Neuronal stem cell (in vitro differentiated cells): ENCODE data around the gene CTDP1.

Experiments
- DNase-seq: peaks from one replicate; pipeline ENCODE4 v3.0.0-alpha.2; 2013; ENCODE audit warnings: low spot score
- H2AFZ ChIP-seq: one replicate; pipeline ENCODE4 v1.6.1; 2013; ENCODE audit warnings: mild to moderate bottlenecking, low read length, inconsistent platforms
- H2AK5ac ChIP-seq: 2 replicates; pipeline ENCODE4 v1.6.1; 2013; ENCODE audit warnings: low read depth, mild to moderate bottlenecking, inconsistent platforms, low read length, moderate library complexity, mixed read lengths
- H2BK120ac ChIP-seq: 2 replicates; pipeline ENCODE4 v1.6.1; 2013; ENCODE audit warnings: low read depth, mild to moderate bottlenecking, inconsistent platforms, low read length, moderate library complexity, mixed read lengths
- H2BK12ac ChIP-seq: one replicate; pipeline ENCODE4 v1.6.1; 2013; ENCODE audit warnings: low read length, inconsistent platforms
- H2BK15ac ChIP-seq: 2 replicates; pipeline ENCODE4 v1.6.1; 2013; ENCODE audit warnings: mild to moderate bottlenecking, low read length, inconsistent platforms, mixed read lengths
- H2BK5ac ChIP-seq: one replicate; pipeline ENCODE4 v1.6.1; 2013; ENCODE audit warnings: inconsistent platforms, mild to moderate bottlenecking, low read length, moderate library complexity
- H3K14ac ChIP-seq: one replicate; pipeline ENCODE4 v1.6.1; 2013; ENCODE audit warnings: low read length, inconsistent platforms
- H3K18ac ChIP-seq: 2 replicates; pipeline ENCODE4 v1.6.1; 2013; ENCODE audit warnings: low read length, inconsistent platforms
- H3K23ac ChIP-seq: 2 replicates; pipeline ENCODE4 v1.6.1; 2013; ENCODE audit warnings: low read depth, mild to moderate bottlenecking, mixed read lengths, low read length, inconsistent platforms; ENCODE audit not compliant: poor library complexity
- H3K27ac ChIP-seq: replicated peaks from 3 replicates; pipeline ENCODE4 v1.5.1; 2013; ENCODE audit warnings: low read length, inconsistent platforms
- H3K27me3 ChIP-seq, 3 experiments: 2 replicates each; pipeline ENCODE4 v1.6.1; 2013; ENCODE audit warnings: low read length in 3 of 3, mild to moderate bottlenecking in 2 of 3, inconsistent platforms in 1 of 3, low read depth in 1 of 3, mixed read lengths in 1 of 3, moderate library complexity in 1 of 3; ENCODE audit not compliant: control insufficient read depth in 3 of 3, insufficient read depth in 3 of 3
- H3K36me3 ChIP-seq, 2 donors: replicated peaks in 1 of 2; 2 replicates each; pipeline ENCODE4 v1.6.1; 2013; ENCODE audit warnings: low read length in 2 of 2; ENCODE audit not compliant: control insufficient read depth in 2 of 2, insufficient read depth in 2 of 2
- H3K4ac ChIP-seq: 2 replicates; pipeline ENCODE4 v1.6.1; 2013; ENCODE audit warnings: inconsistent platforms, mild to moderate bottlenecking, low read length, moderate library complexity
- H3K4me1 ChIP-seq, 2 donors: 1 replicate in 1 of 2; 2 replicates in 1 of 2; pipeline ENCODE4 v1.6.1; 2013; ENCODE audit warnings: low read length in 2 of 2, low read depth in 1 of 2; ENCODE audit not compliant: control insufficient read depth in 2 of 2, insufficient read depth in 1 of 2
- H3K4me2 ChIP-seq: one replicate; pipeline ENCODE4 v1.6.1; 2013; ENCODE audit warnings: mild to moderate bottlenecking, low read length, inconsistent platforms; ENCODE audit not compliant: insufficient read depth, poor library complexity, severe bottlenecking
- H3K4me3 ChIP-seq, 2 donors: 2 replicates each; pipeline ENCODE4 v1.5.1; 2013; ENCODE audit warnings: low read length in 2 of 2, mild to moderate bottlenecking in 2 of 2, inconsistent platforms in 1 of 2, moderate library complexity in 1 of 2
- H3K79me1 ChIP-seq: one replicate; pipeline ENCODE4 v1.6.1; 2013; ENCODE audit warnings: low read depth, mild to moderate bottlenecking, inconsistent platforms, low read length, moderate library complexity
- H3K9ac ChIP-seq: one replicate; pipeline ENCODE4 v1.6.1; 2013; ENCODE audit warnings: mild to moderate bottlenecking, low read depth, low read length, inconsistent platforms; ENCODE audit not compliant: poor library complexity
- H3K9me3 ChIP-seq, 2 donors: replicated peaks in 1 of 2; 2 replicates each; pipeline versions ENCODE3 to v1.6.1; 2013; ENCODE audit warnings: low read length in 2 of 2, mild to moderate bottlenecking in 2 of 2, inconsistent platforms in 1 of 2, low read depth in 1 of 2, mixed read lengths in 1 of 2, moderate library complexity in 1 of 2; ENCODE audit not compliant: control insufficient read depth in 2 of 2, insufficient read depth in 1 of 2
- H4K8ac ChIP-seq: one replicate; pipeline ENCODE4 v1.6.1; 2013; ENCODE audit warnings: low read depth, mild to moderate bottlenecking, inconsistent platforms, low read length, moderate library complexity
- H4K91ac ChIP-seq: one replicate; pipeline ENCODE4 v1.6.1; 2013; ENCODE audit warnings: low read length, low read depth, mild to moderate bottlenecking, inconsistent platforms; ENCODE audit not compliant: poor library complexity
- WGBS, 2 donors: extraction: QIAGEN DNeasy Blood & Tissue Kit; methylation state at CpG; one replicate each; pipeline ENCODE4 v1.1.7; 2013; ENCODE audit warnings: missing lambda C conversion rate in 2 of 2, mixed read lengths in 1 of 2; ENCODE audit not compliant: insufficient read length in 2 of 2, insufficient replicate concordance in 1 of 2; ENCODE audit errors: extremely low coverage in 2 of 2; 5-methylcytosine and 5-hydroxymethylcytosine counted together

Gene CTDP1

GRCh38 chr18:79732721-79733025 lies 53.1 kb downstream of the CTDP1 start:
- Histone ChIP-seq H3K36me3 (peaks cover 46 to 94% of the 10 kb centered on the region in 2 donors), H3K4me3 (no peak overlapping the region), H2BK12ac (peak overlapping the region; percentile 16)

GRCh38 chr18:79733135-79733701 lies 53.6 kb downstream of the CTDP1 start:
- Histone ChIP-seq H2BK120ac (no peak overlapping the region), H4K8ac (peak overlapping the region; percentile 84), H3K79me1 (no peaks in the 10 kb centered on the region), H3K4me1 (no peaks in the 10 kb centered on the region), H3K27ac (no peak overlapping the region), H3K9ac (peak overlapping the region; percentile 73), H3K23ac (peak overlapping the region; percentile 81), H2BK12ac (peak overlapping the region; percentile 16), H2AFZ (no peak overlapping the region), H3K18ac (no peak overlapping the region), H3K4ac (no peak overlapping the region), H3K4me3 (peak overlapping the region in 1 of 2 donors; percentile 22), H3K9me3 (peaks cover 39 to 63% of the 10 kb centered on the region in 2 donors), H4K91ac (no peak overlapping the region), H2BK5ac (no peak overlapping the region), H3K36me3 (peaks cover 47 to 95% of the 10 kb centered on the region in 2 donors), H3K27me3 (no peaks in the 10 kb centered on the region), H2AK5ac (peak overlapping the region; percentile 31), H3K14ac (peak overlapping the region; percentile 41), H2BK15ac (no peak overlapping the region), H3K4me2 (no peak overlapping the region)
- DNase-seq, result no peak
- WGBS, 2 donors, result no CpG with 5 or more reads among the region's 38 CpGs

More at GRCh38 chr18:79732721-79733025, 53.1 kb downstream of the CTDP1 start:
- peaks cover 40 to 60% of the 10 kb centered on the region in 2 donors for H3K9me3 ChIP-seq
- H3K4me2 ChIP-seq, result no peak overlapping the region
- no peak overlapping the region for H2AFZ ChIP-seq
- H3K27ac ChIP-seq, result no peak overlapping the region
- H3K18ac ChIP-seq, result no peak overlapping the region
- H3K23ac ChIP-seq, result peak overlapping the region; percentile 81
- no peak overlapping the region for H2BK5ac ChIP-seq
- H3K14ac ChIP-seq, result no peak overlapping the region
- H4K91ac ChIP-seq, result no peak overlapping the region
- DNase-seq, result no peak
- peak overlapping the region; percentile 84 for H4K8ac ChIP-seq
- no peak overlapping the region for H3K9ac ChIP-seq
- peak overlapping the region; percentile 31 for H2AK5ac ChIP-seq
- H3K4ac ChIP-seq, result no peak overlapping the region
- H3K79me1 ChIP-seq, result no peaks in the 10 kb centered on the region
- H2BK15ac ChIP-seq, result no peak overlapping the region
- H2BK120ac ChIP-seq, result no peak overlapping the region
- WGBS, 2 donors, result no CpG with 5 or more reads among the region's 9 CpGs
- H3K4me1 ChIP-seq, result no peaks in the 10 kb centered on the region
- no peaks in the 10 kb centered on the region for H3K27me3 ChIP-seq

- H3K36me3 ChIP-seq, result peaks cover 44 to 95% of the 10 kb centered on the region in 2 donors
- no peak overlapping the region for H3K4me3 ChIP-seq
- WGBS, 2 donors, result no CpG with 5 or more reads among the region's 33 CpGs
- H3K9me3 ChIP-seq, result peaks cover 35 to 67% of the 10 kb centered on the region in 2 donors
- H3K79me1 ChIP-seq, result no peaks in the 10 kb centered on the region
- no peak overlapping the region for H4K91ac ChIP-seq
- no peak overlapping the region for H2BK5ac ChIP-seq
- no peak overlapping the region for H2BK12ac ChIP-seq
- no peak for DNase-seq
- H2AFZ ChIP-seq, result no peak overlapping the region
- H3K4ac ChIP-seq, result no peak overlapping the region
- H3K27me3 ChIP-seq, result no peaks in the 10 kb centered on the region
- H2BK120ac ChIP-seq, result no peak overlapping the region
- peak overlapping the region; percentile 57 for H3K14ac ChIP-seq
- H4K8ac ChIP-seq, result no peak overlapping the region
- H3K4me2 ChIP-seq, result no peak overlapping the region
- no peak overlapping the region for H2BK15ac ChIP-seq
- no peak overlapping the region for H2AK5ac ChIP-seq
- H3K4me1 ChIP-seq, result no peaks in the 10 kb centered on the region
- H3K18ac ChIP-seq, result no peak overlapping the region
- no peak overlapping the region for H3K27ac ChIP-seq
- peak overlapping the region; percentile 46 for H3K23ac ChIP-seq
- H3K9ac ChIP-seq, result no peak overlapping the region
Observed at GRCh38 chr18:79733986-79734770, 54.6 kb downstream of the CTDP1 start.
